ENCODE measurements around the gene MARK1.

MARK1 gene

DNA sequence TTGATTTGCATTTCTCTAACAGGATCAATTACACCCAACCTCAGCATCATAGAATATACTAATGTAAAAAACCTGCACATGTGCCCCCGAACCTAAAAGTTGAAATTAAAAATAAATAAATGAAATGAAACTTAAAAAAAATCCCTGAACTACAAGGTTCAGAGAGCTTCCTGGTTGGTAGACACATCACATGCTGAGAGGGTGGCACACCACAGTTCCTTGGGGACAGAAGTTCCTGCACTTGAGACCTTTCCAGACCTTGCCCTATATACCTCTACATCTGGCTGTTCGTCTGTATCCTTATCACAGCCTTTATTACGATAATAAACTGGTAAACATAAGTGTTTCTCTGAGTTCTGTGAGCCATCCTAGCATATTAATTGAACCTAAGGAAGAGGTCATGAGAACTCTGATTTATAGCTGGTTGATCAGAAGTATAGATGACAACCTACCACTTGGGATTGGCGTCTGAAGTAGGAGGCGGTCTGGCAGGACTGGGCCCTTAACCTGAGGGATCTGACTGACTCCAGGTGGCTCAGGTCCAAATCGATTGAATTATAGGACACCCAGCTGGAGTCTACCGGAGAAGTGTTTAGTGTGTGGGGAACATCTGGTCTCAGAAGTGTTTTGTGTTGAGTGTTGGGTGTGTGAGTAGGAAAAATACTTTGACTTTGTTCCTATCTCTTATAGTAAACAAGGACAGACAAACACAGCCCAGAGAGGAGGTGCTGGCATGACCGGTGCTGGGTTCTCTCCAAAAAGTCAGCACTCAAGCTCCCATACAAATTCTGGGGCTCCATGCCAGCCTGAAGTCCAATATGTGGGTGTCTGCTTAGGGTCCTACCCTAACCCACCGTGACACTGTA, 181.2 kb downstream of the MARK1 start:
- no peaks in the 10 kb centered on the region for H3K4me1 Mint-ChIP-seq (ENCODE audit: low read depth)
- no peaks in the 10 kb centered on the region for H3K36me3 Mint-ChIP-seq (ENCODE audit: low read depth)
- H3K9me3 Mint-ChIP-seq: no peaks in the 10 kb centered on the region
- H3K27me3 Mint-ChIP-seq (ENCODE audit: low read depth): no peaks in the 10 kb centered on the region
- H3K4me3 Mint-ChIP-seq: no peak overlapping the region
- no peak for DNase-seq (ENCODE audit: low spot score)
- no peak overlapping the region for H3K27ac Mint-ChIP-seq

DNA sequence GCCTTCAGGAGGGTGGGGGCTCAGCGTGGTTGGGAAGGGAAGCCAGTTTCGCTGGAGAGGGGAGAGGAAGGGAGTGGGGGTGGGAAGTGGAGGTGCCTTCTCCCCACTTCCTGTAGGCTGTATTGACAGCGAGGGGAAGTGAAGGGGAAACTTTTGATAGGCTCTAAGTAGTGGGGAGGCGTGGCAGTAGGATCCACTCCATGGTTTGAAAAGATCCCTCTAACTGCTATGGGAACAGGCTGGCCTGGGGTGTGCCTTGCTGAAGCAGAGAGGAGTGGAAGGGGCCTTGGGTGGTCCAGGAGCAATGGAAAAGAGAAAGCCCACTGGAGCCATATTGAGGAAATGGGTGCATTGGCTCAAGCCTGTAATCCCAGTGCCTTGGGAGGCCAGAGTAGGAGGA, 182.4 kb downstream of the MARK1 start:
- no peaks in the 10 kb centered on the region for H3K27me3 Mint-ChIP-seq (ENCODE audit: low read depth)
- H3K36me3 Mint-ChIP-seq (ENCODE audit: low read depth): no peaks in the 10 kb centered on the region
- H3K9me3 Mint-ChIP-seq: no peaks in the 10 kb centered on the region
- H3K4me3 Mint-ChIP-seq: no peak overlapping the region
- DNase-seq (ENCODE audit: low spot score): no peak
- no peak overlapping the region for H3K27ac Mint-ChIP-seq
- no peaks in the 10 kb centered on the region for H3K4me1 Mint-ChIP-seq (ENCODE audit: low read depth)

DNA sequence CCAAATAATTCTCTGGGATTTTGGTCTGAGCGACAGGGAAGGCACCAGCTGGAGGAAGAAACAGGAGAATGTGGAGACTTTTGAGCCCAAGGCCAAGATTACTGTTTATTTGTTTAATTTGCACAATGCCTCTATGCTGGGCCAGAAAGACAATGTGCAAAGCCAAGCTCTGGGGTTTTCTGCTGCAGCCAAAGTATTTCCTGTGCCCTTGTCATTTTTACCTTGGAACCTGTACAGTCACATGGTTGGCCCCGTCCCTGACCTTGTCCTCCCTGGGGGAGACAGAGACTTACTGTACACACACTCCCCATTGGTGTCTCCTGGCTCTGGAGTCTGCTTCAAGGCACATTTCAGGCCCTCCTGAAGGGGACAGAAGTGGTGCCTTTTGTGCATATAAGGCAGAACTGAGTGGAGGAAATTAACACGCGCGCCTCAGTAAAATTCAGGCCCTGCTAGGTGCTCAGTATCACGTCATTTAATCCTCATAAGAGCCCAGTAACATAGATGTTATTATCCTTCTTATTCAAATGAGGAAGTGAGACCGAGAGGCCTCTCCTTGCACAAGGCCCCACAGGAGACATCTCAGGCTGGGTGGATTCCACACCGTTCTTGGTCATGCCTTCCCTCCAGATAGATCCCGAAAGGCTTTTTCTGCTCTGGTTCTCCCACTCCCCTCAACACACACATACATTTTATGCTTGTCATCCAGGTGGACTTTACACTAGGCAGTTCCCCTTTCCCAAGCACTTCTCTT, 183.3 kb downstream of the MARK1 start:
- H3K27me3 Mint-ChIP-seq (ENCODE audit: low read depth): no peaks in the 10 kb centered on the region
- no peak for DNase-seq (ENCODE audit: low spot score)
- H3K27ac Mint-ChIP-seq: no peak overlapping the region

More for the DNA sequence above, 183.3 kb downstream of the MARK1 start:
- Mint-ChIP-seq H3K36me3 (ENCODE audit: low read depth) (no peaks in the 10 kb centered on the region), H3K4me3 (no peak overlapping the region), H3K9me3 (peaks cover 8% of the 10 kb centered on the region), H3K4me1 (ENCODE audit: low read depth) (no peaks in the 10 kb centered on the region)

All from T-helper 2 cell treated with Interferon-gamma antibody and Interleukin-4, amounts not matched to agents 5 μg/mL and 100 μg/mL, for 36 hours (primary cell).